Stimulated activated CD4-positive, alpha-beta T cell treated with anti-CD3 and anti-CD28 coated beads, Interleukin-2, amount 100 ng/mL, for 24 hours (primary cell): Measurements from ENCODE around the gene PARD3B.

Experiments used
- DNase-seq, 2 donors: peaks; one replicate each; pipeline ENCODE4 v3.0.0-alpha.2; 2020

PARD3B gene

DNA sequence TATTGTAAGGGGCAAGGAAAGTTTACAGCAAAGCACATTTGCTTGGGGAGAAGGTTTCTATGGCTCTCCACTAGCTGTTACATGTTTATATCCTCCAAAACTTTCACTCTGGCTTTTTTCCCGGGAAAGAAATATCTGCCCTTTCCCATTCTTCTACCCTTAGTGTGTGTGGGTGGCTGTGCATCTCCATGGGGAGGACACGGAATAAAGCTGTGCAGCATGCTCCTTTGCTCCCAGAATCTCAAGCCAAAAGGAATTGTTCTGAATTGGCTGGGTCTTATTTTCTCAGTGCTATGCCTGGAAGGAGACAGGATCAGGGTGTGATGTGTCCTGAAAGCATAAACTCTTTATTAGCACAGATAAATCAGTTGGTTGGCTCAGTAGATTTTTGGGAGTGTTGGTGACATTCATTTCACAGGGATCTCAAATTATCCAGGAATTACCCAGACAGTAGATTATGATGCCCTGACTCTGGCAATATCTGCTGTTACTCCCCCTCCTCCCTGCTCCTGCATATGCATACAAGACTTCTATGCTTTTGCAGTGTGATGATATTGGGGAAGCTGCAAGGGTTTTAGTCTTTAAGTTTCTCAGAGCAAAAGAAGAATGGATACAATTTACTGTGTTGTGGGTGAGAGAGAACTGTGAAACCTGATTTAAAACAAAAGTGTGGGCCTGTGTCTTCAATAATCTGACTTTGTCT is 63.1 kb downstream of the PARD3B start:
- no peak for DNase-seq

DNA sequence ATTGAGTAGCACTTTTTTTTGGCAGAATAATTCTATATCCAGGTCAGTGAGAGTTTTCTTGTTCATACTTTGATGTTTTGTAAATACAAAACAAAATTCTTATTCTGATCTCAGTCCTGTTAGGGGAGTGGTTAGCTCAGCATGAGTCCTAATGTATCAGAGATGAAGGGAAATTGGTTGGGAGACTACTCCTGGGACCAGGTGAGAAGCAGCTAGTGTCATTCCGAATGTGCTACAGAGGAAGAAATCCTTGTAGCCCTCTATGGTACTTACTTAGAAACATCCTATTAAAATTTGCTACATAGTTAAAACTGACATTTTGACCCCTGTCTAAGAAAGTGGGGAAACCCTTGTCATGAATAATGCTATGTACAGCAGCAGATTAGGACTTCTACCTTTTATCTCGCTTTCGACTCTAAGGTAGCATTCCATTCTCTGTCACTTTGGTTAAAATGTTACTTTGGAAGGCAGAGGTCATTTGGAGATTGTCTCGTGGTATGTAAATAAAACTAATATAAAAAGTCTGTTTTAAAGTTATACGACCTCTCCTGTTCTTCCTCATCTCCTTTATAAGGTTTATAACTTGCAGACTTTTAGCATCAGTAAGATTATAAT is 65.8 kb downstream of the PARD3B start:
- DNase-seq: no peak

DNA sequence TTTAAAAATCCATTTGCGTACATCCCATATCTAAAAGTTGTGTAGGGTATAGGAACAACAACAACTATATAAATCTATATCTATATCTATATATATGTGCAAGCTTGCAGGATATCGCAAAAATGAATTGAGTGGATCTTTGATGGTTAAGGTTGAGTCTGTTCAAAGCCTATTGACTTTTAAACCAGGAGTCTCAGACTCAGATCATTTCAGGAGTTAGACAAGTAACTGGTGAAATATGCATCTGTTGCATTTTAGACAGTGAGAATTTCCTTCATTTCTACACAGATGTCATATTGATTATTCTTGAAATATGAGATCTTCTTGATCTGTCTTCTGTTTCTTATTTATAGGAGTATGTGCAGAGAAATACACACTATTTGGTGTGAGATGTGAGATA is 66.5 kb downstream of the PARD3B start:
- no peak for DNase-seq

DNA sequence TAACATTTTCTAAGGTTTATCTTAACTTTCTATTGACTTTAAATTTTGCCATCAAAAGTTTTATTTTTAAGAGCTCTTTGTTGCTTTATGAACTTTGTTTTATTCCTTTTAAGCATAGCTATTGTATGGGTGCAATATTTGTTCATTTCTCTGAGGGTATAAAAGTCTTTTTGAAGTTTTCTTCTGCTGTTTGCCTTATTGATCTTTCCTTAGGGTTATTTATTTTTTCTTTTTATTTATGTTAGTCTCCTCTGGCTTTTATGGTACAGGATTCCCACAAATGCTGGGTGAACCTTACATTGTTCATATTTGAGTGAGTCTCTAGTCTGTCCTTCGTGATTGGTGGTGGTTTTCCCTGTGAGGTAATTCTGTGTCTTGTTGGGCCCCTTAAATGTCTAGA is 68.4 kb downstream of the PARD3B start:
- DNase-seq: no peak

DNA sequence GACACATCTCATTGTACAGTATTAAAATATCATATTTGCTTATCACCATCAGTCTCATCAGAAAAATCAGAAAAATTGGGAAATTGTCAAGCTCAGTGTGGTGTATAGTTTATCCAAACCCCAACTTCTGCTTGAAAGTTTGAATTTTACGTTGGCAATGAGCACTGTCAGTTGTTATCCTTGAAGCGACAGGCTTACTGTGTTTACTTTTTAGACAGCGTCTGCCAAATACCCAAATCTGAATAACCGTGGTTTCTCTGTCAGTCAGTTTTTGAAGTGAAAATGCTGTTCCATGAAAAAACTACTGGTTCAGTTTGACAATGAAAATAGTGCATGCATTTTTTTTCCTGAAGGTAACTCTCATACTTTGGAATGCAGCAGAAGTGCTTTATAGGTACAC is 70.2 kb downstream of the PARD3B start:
- DNase-seq: no peak

DNA sequence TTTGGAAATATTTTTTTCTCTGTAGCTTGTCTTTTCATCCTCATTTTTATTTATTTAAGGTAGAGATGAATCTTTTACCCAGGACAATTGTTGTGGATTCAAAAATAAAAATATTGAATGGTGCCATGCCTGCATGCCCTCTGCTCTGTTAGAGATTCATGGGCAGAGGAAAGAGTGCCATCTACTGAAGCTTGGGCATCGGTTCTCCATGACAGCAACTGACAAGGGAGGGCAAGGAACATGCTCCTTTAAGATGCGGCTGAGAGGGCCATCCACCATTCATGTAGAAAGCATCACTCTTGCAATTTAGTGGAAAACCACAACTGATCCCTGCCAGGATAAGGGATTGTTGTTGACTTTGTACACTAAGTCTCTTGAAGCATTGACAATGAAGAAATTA is 79.9 kb downstream of the PARD3B start:
- no peak for DNase-seq

DNA sequence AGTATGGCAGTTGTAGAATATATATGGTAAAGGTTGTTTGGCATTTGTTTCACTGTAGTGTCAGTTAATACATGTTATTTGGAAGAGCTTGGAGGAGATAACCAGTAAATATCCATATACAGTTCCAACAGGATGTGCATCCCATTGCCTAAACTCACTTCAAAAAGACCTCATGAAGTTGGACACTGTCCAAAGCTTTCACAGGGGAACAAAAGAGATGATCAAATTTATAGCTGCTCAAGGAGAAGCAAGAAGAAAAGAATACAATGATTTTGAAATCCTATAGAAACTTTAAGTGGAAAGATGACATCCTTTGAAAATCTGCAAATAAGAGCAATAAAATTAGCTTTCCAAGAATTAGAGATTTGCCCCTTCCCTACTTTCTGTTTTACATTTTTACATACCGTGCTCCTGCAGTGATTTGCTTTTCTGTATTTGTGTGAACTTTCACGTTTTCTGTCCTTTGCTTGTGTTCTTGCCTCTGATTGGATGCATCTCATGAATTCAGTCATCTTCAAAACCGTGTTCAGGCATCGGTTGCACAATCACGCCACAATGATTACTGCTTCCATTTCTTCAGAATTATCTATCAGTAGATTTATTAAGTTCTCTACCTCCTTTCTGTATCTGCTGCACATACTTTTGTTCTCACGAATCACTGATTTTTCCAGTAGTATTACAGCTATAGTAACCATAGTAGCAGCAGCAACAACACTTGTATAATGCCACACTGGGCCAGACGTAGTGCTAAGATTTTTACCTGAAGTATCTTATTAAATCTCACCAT is 83.8 kb downstream of the PARD3B start:
- no peak for DNase-seq

DNA sequence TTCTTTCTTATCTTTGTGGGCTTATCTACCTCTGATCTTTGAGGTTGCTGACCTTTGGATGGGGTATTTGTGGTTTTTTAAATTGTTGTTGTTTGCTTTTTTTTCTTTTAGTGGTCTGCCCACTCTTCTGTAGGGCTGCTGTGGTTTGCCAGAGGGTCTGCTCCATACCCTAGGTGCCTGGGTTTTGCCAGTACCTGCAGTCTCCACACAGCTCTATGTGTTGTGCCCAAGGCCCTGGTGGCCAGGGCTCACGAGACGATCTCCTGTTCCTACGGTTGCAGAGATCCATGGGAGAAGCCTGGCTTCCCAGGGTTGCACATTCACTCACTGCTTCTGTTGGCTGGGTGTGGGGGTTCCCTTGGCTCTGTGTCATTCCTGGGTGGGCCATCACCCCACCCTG is 87.1 kb downstream of the PARD3B start:
- no peak for DNase-seq

DNA sequence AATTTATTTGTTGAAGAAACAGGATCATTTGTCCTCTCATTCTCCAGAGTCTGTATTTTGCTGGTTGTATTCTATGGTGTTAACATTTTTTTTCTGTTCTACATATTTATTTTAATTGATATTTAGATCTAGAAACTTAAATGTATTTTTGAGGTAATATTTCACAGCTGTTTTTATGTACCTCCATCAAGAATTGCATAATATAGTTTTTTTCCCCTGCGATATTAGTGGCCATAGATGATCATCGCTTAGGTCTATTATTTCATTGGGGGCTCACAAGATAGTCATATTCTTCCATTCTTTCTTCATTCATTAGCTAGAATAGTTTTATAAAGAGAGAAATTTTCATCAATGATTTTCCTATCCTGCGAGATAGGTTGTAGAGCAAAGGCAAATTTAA is 89.3 kb downstream of the PARD3B start:
- DNase-seq: no peak

DNA sequence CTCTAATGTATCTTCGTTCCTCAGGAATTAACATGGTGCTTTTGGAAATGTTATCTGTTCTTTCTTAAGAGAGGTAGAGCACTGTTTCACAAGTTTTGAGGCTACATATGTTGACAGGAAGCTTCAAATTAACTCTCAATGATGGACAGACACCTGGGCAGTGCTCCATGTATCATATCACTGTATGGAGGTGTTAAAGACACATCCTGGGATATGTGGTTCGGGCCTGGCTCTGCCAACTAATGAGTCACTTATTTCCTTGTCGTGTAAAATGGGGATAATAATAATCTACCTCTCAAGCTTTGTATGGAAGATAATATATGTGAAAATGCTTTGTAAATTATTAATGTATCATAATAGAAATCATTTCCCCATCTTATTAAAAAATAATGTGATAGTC is 90.2 kb downstream of the PARD3B start:
- DNase-seq: no peak

DNA sequence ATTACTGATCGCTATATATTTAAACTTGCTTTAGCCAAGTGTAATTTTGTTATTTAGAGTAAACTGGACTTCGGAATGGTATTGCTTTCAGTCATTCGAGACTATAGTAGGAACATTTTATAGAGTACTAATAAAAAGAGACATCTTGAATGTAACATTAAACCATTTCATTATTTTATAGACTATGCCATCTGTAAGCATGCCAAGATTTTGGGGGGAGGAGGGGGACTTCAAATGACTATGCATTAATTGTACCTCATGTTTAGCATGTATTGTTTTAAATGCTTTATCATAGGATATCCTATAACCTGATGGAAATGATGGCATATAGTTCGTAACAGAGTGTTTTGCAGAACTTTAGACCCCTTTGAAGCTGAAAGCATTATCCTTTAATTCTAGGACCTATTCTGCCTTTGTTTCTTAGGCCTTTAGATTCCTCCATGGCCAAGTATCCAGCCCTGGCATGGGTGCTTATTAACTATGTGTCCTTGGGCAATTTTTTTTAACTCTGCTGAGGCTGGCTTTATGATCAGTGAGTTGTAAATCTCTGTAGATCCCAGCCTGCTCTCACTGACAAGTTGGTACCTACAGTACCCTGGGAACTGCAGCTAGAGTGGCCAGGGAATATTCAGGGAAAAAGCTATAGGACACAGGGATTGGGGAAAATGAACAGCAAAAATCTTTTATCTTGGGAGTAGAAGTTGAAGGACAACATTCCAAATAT is 93.4 kb downstream of the PARD3B start:
- no peak for DNase-seq

DNA sequence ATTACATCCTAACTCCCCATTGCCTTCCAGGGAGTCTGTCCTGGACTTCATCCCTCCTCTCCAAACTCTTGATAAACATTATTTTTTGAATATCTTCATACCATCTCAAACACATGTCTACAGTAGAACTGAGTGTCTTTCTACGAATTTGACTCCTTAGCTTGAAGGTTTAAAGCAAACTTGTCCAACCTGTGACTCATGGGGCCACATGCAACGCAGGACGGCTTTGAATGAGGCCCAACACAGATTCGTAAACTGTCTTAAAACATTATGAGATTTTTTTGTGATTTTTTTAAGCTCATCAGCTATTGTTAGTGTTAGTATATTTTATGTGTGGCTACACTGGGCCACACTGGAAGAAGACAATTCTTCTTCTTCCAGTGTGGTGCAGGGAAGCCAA is 98.1 kb downstream of the PARD3B start:
- DNase-seq: no peak

DNA sequence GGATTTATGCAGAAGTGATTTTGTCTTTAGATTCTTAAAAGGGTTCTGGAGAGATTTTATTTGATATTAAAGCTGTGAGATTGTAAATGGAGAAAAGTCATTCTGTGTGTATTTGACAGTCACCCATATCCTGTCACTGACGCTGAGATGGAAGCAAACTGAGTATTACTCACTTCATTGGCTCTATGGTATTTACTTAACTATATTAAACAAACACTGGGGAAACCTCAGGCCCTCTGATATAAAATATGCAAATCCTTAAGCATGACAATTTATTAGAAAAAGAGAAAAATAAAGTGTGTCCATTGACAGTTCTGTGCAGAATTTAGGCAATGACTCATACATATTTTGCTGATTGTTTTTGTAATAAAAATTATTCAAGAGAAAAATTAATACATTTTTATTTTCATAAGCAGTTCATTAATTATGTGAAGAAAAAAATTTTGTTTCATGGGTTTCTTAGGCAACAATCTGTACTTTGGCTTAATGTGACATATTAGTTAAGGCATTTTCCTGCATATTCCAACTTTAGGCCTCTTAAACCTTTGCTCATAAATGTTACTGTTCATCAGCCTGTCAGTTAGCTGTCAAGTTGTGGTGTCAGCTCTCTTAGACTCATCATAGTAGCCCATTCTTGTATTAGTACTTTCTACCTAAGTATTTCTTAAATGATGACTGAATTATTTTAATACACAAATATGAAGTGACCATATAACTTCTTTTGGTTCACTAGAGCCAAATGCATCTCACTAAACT is 99.9 kb downstream of the PARD3B start:
- no peak for DNase-seq

DNA sequence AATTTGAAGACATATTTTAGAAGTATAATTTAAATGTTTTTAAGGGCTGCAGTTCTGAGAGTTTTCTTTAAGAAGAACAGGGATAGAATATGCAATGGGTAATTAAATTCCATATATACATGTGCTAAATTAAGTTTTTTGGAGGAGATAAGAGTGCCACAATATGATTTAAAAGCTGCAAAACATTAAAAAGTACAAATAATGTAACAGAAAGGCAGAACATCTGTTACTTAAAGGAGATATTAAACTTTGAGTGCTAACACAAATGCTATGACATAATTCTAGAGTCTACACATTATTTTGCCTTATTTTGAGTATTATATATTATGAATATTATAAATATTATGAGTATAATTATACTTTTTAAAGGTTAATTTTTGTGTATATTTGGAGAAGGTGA is 102.4 kb downstream of the PARD3B start:
- no peak for DNase-seq

DNA sequence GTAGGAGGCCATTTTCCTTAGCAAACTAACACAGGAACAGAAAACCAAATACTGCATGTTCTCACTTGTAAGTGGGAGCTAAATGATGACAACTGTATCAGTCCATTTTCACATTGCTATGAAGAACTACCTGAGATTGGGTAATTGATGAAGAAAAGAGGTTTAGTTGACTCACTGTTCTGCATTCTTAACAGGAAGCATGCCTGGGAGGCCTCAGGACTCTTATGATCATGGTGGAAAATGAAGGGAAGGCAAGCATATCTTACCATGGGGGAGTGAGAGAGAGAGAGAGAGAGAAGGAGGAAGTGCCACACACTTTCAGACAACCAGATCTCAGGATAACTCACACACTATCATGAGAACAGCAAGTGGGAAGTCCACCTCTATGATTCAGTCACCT is 105.3 kb downstream of the PARD3B start:
- no peak for DNase-seq

DNA sequence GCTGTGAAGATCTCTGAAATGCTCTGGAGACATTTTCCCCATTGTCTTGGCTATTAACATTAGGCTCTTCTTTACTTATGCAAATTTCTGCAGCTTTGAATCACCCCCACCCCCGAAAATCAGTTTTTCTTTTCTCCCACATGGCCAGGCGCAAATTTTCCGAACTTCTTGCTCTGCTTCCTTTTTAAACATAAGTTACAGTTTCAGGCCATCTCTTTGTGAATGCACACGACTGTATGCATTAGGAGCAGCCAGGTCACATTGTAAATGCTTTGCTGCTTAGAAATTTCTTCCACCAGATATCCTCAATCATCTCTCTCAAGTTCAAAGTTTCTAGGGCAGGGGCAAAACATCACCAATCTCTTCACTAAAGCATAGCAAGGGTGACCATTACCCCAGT is 106.8 kb downstream of the PARD3B start:
- DNase-seq: no peak

DNA sequence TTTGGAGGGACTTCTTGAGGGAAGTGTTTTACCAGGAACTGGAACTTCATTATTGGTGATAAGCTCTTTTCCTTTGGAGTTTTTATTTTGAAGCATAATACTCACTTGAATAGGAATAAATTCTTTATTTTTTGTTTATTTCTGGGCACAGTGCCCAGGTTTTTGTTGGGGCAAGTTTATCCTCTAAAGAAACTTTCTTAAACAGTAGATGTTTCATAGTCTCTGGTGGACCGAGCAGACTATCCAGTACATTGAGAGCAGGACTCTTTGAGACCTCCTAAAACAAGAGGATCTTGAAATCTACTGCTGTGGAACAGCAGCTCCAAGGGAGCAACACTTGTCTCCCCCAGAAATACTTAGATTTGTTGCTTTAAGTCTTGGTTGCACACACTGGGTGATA is 109.4 kb downstream of the PARD3B start:
- DNase-seq: no peak

DNA sequence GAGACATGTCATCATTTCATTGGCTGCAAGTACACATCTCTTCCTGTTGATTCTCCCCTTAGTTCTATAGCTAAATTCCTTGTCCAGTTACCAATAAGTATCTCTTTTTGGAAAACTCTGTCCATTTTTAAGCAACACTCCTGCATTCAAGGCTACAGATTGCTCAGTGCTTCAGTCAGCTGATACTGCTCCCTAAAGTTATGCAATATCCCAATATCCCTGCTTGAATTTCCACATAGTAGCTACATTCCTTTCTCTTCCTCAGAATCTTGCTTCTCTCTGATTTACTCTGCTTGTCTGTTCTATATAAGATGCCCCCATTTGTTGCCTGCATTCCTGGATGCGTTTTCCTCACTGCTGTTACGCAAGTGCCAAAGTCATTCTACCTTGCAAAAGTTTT is 109.8 kb downstream of the PARD3B start:
- no peak for DNase-seq

DNA sequence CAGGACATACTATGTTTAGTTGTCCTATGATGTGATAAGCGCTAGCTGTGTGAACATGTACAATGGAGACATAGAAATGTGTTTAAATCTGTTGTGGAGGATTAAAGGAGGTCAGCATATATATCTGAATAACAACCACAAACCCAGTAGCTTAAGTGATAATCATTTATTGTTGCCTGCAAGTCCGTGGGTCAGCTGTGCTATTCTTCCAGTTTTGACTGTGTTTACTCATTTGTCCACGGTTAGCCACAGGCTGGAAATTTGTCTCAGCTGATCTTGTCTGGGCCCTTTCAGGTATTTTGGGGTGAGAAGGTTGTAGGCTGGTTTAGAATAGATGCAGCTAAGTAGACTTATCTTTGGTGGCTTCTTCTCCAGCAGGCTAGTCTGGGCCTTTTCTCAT is 110.4 kb downstream of the PARD3B start:
- no peak for DNase-seq

DNA sequence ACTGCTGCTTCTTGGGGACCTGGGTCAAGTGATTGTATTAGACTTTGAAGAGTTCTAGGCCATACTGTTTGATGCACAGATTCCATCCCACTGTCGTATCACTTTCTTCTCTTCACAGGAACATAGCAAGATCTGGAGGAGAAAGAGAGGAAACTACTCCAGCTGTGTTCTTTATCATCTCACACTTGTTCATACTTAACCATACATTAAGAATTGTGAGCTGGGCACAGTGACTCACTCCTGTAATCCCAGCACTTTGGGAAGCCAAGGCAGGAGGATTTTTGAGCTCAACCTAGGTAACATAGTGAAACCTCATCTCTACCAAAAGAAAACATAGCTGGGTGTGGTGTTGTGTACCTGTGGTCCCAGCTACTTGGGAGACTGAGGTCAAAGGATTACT is 111.7 kb downstream of the PARD3B start:
- DNase-seq: no peak

DNA sequence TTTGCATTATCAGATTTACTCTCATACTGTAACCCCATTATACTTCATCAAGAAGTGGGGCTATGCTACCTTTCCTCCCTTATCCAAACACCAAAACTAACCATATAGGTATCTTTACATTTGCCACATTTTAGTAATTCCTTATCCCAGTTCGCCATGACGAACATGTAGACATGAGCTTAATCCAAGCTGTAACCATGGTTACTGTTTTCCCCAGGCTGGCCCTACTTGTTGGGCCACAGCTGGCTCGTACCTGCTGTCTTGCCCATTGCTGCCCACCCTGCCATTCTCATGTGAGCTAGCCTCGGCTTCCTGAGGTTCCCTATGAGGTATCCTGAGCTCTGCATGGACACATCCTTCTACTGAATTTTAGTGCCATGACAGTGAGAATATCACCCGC is 117.7 kb downstream of the PARD3B start:
- no peak for DNase-seq

DNA sequence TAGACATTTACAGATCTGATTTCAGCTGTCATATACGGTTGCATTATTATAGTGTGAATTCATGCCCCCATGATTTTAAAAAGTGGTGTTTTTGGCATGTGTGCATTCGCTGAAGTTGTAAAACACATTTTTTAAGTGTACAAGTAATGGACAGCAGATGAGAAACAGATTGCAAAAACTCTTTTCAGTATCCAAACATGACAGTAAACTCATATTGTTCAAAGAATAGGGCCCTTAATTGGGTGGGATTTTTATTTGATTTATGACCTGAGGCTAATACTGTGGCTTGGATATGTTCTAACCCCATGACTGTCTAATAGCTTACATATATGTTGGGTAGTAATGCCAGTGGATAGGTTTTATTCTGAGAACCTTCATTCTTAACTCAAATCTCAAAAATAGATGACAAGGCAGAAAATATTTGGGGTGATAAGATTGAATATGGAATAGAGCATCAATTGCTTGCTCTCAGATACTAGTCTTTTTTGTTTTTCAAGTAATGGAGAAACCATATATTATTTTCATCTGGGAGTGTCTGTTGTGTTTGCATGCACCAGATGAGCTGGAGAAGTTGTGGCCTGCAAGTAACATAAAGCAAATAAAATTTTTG is 118.6 kb downstream of the PARD3B start:
- DNase-seq: no peak
